Endometrial microvascular endothelial cells (primary cell): Measurements from ENCODE around the gene MID2. TPM values are rescaled to one million over a fixed set of nuclear protein-coding genes. Genes with fewer than 3 reads are reported as not detected.
"Not testable (repeated sequence)": the region's sequence is repeated elsewhere in the genome, so short reads cannot be mapped to it uniquely, and the experiment has no call there.

Experiments used
- in situ Hi-C: cut with HindIII; loops from 2 replicates; pipeline ENCODE4 v1.10.0; 2017; ENCODE audit warnings: low sequenced_read_pairs, low pct_unique_long_range_greater_than_20kb; ENCODE audit errors: inconsistent ontology term
- total RNA-seq: library from RNA; depleted of rRNA; stranded (reverse); fragments of >200 nt; gene quantifications from one replicate; pipeline ENCODE4 v1.2.3, GENCODE V29; 2015; ENCODE audit errors: inconsistent ontology term

Gene MID2
- total RNA-seq, 1 donor from 2014 or later = 37.9 TPM

DNA sequence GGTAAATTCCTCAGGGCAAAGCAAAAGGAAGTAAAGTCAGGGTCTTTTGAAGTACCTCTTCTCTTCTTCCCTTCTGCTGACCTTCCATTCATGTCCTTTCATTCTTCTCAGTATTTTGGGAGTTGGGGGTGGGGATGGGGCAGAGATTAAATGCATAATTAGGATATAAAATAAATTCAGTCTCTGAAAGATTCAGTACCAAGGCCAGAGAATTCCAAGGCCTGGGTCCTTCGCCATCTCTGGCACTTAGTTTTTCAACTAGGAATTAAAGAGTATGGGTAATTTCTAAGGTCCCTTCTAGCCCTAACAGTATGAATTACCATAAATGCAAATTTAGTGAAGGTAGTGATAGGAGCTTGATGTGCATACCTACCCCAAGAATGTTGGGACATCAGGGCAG, 108.6 kb downstream of the MID2 start:
- in situ Hi-C loops = no loop called here

- in situ Hi-C loops = no loop called here
These were observed 109.5 kb downstream of the MID2 start for GRCh38 chrX:107935200-107935599.

- in situ Hi-C loops = no loop called here
These were observed 110.2 kb downstream of the MID2 start for GRCh38 chrX:107935664-107936433.

GRCh38 chrX:107936434-107936730, 110.7 kb downstream of the MID2 start:
- in situ Hi-C loops = no loop called here

GRCh38 chrX:107940095-107940494, 114.4 kb downstream of the MID2 start:
- in situ Hi-C loops = no loop called here

DNA sequence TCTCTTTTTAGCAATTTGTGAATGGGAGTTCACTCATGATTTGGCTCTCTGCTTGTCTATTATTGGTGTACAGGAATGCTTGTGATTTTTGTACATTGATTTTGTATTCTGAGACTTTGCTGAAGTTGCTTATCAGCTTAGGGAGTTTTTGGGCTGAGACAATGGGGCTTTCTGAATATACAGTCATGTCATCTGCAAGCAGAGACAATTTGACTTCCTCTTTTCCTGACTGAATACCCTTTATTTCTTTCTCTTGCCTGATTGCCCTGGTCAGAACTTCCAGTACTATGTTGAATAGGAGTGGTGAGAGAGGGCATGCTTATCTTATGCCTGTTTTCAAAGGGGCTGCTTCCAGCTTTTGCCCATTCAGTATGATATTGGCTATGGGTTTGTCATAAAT, 129.7 kb downstream of the MID2 start:
- in situ Hi-C loops = not testable (repeated sequence)

DNA sequence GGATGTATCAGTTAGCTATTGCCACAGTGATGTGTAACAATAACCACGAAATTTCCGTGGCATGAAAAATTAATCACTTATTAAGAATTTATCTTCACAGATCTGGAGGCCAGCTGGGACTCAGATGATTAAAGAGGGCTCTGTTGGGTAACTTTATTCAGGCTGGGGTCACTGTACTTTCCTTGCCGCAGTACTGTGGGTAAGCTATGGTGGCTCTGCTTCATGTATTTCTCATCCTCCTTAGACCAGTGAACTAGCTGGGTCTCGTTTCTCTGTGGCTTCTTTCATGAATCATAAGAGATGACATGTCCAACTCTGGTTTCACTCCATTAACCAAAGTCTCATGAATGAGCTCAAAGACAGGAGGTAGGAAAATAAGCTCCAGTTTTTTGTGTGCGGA, 143.0 kb downstream of the MID2 start:
- in situ Hi-C loops = no loop called here

DNA sequence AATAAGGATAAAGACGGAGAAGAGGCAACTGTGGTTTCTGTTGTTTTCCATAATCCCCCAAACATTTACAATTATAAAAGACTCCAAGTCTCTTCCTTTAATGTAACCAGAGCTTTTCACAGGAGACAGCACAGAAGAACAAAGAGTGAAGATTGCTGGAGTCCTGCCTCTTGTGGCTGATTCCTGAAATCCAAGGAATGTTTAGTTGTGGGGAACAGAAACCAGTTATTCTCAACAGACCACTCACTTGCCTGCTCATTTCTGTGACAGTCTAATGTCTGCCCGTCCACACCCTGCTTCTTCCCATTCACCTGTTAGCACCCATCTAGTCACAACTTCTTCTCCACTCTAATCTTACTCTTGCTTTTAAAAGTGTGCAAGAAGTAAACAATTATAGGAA, 144.4 kb downstream of the MID2 start:
- in situ Hi-C loops = no loop called here

DNA sequence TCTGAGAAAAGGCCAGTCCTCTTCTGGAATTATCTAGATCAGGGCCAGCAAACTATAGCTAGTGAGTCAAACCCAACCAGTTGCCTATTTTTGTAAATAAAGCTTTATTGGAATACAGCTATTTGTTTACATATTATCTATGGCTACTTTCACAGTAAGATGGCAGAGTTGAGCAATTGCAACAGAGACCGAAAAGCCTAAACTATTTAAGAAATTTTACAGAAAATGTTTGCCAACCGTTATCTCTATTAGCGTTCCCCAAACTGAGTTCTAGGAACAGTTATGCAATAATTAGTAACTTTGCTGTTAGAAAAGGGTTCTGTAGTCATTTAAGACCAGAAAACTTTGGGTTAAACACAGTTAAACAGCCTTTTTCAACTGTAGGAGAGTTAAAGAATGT, 146.0 kb downstream of the MID2 start:
- in situ Hi-C loops = no loop called here

Other genes starting within 250 kb of the MID2 start
- 56.3 TPM for gene PRPS1, start 197.4 kb upstream of the MID2 start, total RNA-seq
- gene TSC22D3, start 50.1 kb upstream of the MID2 start, total RNA-seq = 24.6 TPM
- not detected for gene NCBP2L, start 48.1 kb upstream of the MID2 start, total RNA-seq
- gene TEX13B, start 156.5 kb downstream of the MID2 start, total RNA-seq = not detected
- 8.0 TPM for gene VSIG1, start 219.2 kb downstream of the MID2 start, total RNA-seq